GM18505 (cell line): ENCODE data around the gene DOCK3.
"Not testable (repeated sequence)": the region's sequence is repeated elsewhere in the genome, so short reads cannot be mapped to it uniquely, and the experiment has no call there.

Experiments
- ATAC-seq: cut with Tn5 transposase; IDR thresholded peaks from one replicate; pipeline ENCODE4 v1.9.1; 2021; ENCODE audit not compliant: unreplicated experiment
- POLR2A ChIP-seq: IDR thresholded peaks from 4 replicates; pipeline ENCODE4 v1.6.1; 2011; ENCODE audit warnings: borderline replicate concordance; ENCODE audit not compliant: insufficient read depth, insufficient read length; ENCODE audit errors: extremely low read depth

The DOCK3 gene

GRCh38 chr3:51279448-51279847, 604.7 kb downstream of the DOCK3 start:
- ATAC-seq: no peak
- no peak for TF ChIP-seq POLR2A

DNA sequence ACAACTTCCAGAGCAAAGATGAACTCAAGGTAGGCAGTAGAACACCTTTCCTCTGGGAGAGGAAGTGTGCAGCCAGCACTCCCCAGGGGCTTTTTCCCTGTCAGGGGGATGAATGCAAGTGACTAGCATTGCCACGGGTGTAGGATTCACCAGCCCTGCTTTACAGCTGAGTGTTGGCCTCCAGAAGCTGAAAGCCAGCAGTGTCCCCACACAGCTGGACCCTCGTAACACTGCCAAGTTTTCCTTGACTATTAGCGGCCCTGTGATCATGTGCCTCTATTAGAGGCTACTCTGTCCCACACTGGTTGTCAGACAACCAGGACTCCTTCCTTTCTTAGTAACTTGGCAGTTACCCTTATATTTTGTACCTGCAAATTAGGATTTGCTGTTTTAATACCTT, 605.4 kb downstream of the DOCK3 start:
- no peak for ATAC-seq
- TF ChIP-seq POLR2A: no peak

DNA sequence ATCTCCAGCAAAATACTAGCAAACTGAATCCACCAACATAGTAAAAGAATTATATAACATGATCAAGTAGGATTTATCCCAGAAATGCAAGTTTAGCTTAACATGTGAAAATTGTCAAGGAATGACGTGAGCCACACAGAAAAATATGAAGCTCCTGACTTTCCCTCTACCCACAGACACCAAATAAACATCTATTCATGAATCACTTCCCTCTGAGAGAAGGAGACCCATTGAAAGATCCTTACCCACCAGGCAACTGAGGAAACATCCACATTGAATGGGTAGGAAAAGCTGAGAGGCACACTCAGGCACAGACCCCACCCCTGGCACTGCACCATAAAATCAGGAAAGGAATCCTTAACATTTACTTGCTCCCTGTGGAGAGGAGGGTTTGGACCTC, 608.2 kb downstream of the DOCK3 start:
- no peak for TF ChIP-seq POLR2A
- no peak for ATAC-seq

DNA sequence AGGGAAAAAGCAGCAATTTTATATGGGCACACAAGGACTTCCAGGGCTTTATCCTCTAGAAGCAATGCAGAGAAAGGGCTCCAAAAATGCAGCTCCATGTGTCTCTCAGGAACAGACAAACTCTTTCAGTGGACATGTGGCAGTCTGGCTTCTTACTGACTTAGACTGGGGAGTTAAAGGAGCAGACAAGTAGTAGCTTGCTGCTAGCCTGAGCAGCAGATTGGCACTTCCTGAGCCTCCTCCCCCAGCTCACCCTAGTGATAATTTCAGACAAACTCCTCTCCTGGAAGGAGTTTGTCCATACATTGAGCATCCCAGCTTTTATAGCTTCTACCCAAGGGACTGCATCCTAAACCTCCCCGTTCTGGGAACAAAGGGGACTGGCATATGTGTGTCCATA, 608.7 kb downstream of the DOCK3 start:
- no peak for ATAC-seq
- TF ChIP-seq POLR2A: no peak

- no peak for TF ChIP-seq POLR2A
- peak; percentile 91 for ATAC-seq
Measured at GRCh38 chr3:51295625-51296024, 620.9 kb downstream of the DOCK3 start.

- TF ChIP-seq POLR2A: no peak
- ATAC-seq: no peak
Measured at GRCh38 chr3:51297333-51297732, 622.6 kb downstream of the DOCK3 start.

DNA sequence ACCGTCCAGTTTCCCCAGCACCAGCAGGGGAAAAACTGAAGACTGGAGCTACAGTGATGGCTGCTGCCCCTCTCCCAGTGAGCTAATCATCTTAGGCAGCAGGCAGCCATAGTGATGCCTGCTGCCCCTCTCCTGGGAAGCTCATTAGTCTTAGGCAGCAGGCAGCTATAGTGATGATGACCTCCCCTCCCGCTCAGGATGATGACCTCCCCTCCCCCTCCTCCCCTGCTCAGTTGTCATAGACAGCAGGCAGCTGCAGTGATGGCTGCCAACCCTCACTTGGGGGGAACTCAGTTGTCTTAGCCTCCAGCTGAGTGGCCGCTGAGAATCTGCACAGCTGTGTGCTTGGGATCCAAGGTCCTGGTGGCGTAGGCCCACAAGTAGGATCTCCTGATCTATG, 629.5 kb downstream of the DOCK3 start:
- no peak for ATAC-seq
- TF ChIP-seq POLR2A: no peak

GRCh38 chr3:51306093-51306492, 631.4 kb downstream of the DOCK3 start:
- no peak for ATAC-seq
- TF ChIP-seq POLR2A: no peak

GRCh38 chr3:51307458-51307857, 632.7 kb downstream of the DOCK3 start:
- no peak for ATAC-seq
- TF ChIP-seq POLR2A: no peak

DNA sequence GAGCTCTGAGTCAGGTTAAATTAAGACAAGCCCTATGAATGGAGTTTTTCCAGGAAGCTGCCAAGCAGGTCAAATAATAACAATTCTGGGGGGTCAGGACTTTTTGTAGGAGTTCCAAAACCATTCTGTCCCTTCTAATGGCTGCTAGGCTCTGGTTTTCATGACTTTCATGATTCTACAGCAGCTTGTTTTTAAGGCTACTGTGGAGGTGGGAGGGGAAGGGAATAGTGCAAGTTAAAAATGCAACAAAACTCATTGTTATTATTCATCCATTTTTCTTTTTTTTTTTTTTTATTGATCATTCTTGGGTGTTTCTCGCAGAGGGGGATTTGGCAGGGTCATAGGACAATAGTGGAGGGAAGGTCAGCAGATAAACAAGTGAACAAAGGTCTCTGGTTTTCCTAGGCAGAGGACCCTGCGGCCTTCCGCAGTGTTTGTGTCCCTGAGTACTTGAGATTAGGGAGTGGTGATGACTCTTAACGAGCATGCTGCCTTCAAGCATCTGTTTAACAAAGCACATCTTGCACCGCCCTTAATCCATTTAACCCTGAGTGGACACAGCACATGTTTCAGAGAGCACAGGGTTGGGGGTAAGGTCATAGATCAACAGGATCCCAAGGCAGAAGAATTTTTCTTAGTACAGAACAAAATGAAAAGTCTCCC, 633.3 kb downstream of the DOCK3 start:
- ATAC-seq: not testable (repeated sequence)

GRCh38 chr3:51311055-51311454, 636.3 kb downstream of the DOCK3 start:
- no peak for ATAC-seq
- no peak for TF ChIP-seq POLR2A

DNA sequence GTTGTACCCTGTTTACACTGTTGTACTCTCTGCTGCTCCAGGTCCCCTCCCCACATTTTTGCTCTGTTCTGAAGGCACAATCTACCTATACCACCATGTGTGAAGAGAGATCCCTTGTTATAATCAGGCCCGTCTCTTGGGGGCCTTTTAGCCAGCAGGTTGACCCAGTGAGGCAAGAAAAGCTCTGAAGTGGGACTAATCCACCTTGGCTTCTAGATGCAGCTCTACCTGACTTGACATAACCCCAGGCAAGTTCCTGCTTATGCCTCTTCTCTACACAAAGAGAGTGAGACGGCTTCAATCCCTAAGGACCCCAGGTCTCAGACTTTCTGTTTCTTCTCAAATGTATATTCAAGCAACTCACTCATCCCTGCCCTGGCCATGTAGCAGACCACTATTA, 653.5 kb downstream of the DOCK3 start:
- no peak for ATAC-seq
- no peak for TF ChIP-seq POLR2A

- no peak for TF ChIP-seq POLR2A
- no peak for ATAC-seq
Measured at GRCh38 chr3:51330046-51330445, 655.3 kb downstream of the DOCK3 start.

DNA sequence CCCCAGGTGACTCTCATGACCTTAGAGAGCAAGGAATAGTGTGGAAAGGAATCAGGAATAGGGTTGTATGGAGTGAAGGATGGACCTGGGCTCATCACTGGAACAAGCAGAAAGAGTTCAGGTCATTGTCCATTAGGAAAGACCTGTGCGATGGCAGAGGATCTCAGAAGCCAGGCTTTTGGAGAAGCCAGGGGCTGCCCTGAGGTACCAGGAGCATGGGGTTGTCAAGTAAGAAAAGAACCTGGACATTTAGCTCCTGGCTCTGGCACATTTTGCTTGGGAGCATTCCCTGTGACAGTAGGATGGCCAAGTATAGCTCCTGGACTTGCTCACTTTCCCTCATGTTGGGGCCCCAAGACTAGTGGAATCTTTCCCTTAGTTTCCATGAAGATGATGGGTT, 657.4 kb downstream of the DOCK3 start:
- no peak for ATAC-seq
- no peak for TF ChIP-seq POLR2A

- TF ChIP-seq POLR2A: no peak
- no peak for ATAC-seq
Measured at GRCh38 chr3:51333021-51333420, 658.3 kb downstream of the DOCK3 start.
